CD14-positive monocyte (primary cell): ENCODE measurements around the gene ITSN1. TPM values are rescaled to one million over a fixed set of nuclear protein-coding genes. Genes with fewer than 3 reads are reported as not detected.

Source experiments
- DNase-seq, 3 donors: peaks; one replicate each; pipeline ENCODE4 v3.0.0-alpha.2; 2011 to 2022
- H2AFZ ChIP-seq: 2 replicates; pipeline ENCODE4 v1.6.0; 2012; ENCODE audit warnings: mild to moderate bottlenecking, low read depth, low read length, inconsistent platforms; ENCODE audit not compliant: insufficient read depth, poor library complexity, severe bottlenecking
- H3K27ac ChIP-seq, 2 donors: 1 replicate in 1 of 2; 2 replicates in 1 of 2; pipeline ENCODE4 v1.5.1; 2012 to 2013; ENCODE audit warnings: low read length in 2 of 2, control low read depth in 1 of 2, inconsistent platforms in 1 of 2, low read depth in 1 of 2, mild to moderate bottlenecking in 1 of 2
- H3K27me3 ChIP-seq, 2 donors: one replicate each; pipeline versions ENCODE4 v1.6.0 to v1.6.1; 2011 to 2013; ENCODE audit warnings: low read length in 2 of 2; ENCODE audit not compliant: control insufficient read depth in 2 of 2, insufficient read depth in 2 of 2
- H3K36me3 ChIP-seq, 2 donors: replicated peaks in 1 of 2; 1 replicate in 1 of 2; 2 replicates in 1 of 2; pipeline versions ENCODE4 v1.5.1 to v1.6.1; 2012 to 2013; ENCODE audit warnings: low read length in 2 of 2, control low read depth in 1 of 2, inconsistent platforms in 1 of 2, mild to moderate bottlenecking in 1 of 2; ENCODE audit not compliant: insufficient read depth in 2 of 2, control insufficient read depth in 1 of 2
- H3K4me1 ChIP-seq, 2 donors: 1 replicate in 1 of 2; 2 replicates in 1 of 2; pipeline versions ENCODE4 v1.5.1 to v1.6.1; 2012 to 2013; ENCODE audit warnings: low read length in 2 of 2, control low read depth in 1 of 2, inconsistent platforms in 1 of 2, mild to moderate bottlenecking in 1 of 2, moderate library complexity in 1 of 2; ENCODE audit not compliant: insufficient read depth in 2 of 2, control insufficient read depth in 1 of 2
- H3K4me2 ChIP-seq: replicated peaks from 2 replicates; pipeline ENCODE3; 2012; ENCODE audit warnings: low read length, moderate library complexity, mild to moderate bottlenecking; ENCODE audit not compliant: poor library complexity, severe bottlenecking; ENCODE audit errors: extremely low read depth
- H3K4me3 ChIP-seq, 3 experiments: fragments of 200-600 bp in 1 of 3; sonication (generic) in 1 of 3; replicated peaks in 1 of 3; 1 replicate in 2 of 3; 2 replicates in 1 of 3; pipeline ENCODE4 v1.5.1; 2011 to 2013; ENCODE audit warnings: low read length in 3 of 3, mild to moderate bottlenecking in 3 of 3, control low read depth in 2 of 3, low read depth in 2 of 3, inconsistent platforms in 1 of 3, moderate library complexity in 1 of 3
- H3K79me2 ChIP-seq: 2 replicates; pipeline ENCODE4 v1.6.0; 2012; ENCODE audit warnings: mild to moderate bottlenecking, control low read depth, inconsistent platforms, low read length, moderate library complexity; ENCODE audit not compliant: insufficient read depth
- H3K9ac ChIP-seq: 2 replicates; pipeline ENCODE4 v1.6.0; 2017; ENCODE audit warnings: low read length, mild to moderate bottlenecking; ENCODE audit not compliant: insufficient read depth, poor library complexity, severe bottlenecking
- H3K9me3 ChIP-seq, 2 donors: replicated peaks in 1 of 2; 1 replicate in 1 of 2; 2 replicates in 1 of 2; pipeline versions ENCODE4 v1.5.1 to v1.6.1; 2012 to 2013; ENCODE audit warnings: low read length in 2 of 2, control low read depth in 1 of 2; ENCODE audit not compliant: control insufficient read depth in 1 of 2, insufficient read depth in 1 of 2
- H4K20me1 ChIP-seq: 2 replicates; pipeline ENCODE4 v1.6.0; 2012; ENCODE audit warnings: mild to moderate bottlenecking, low read length, control low read depth, moderate library complexity; ENCODE audit not compliant: insufficient read depth
- H3K27ac Mint-ChIP-seq, 7 donors: one replicate each; pipeline ENCODE4 v1.8.0; 2020; ENCODE audit warnings: mild to moderate bottlenecking in 7 of 7, mixed read lengths in 7 of 7, moderate library complexity in 6 of 7, inconsistent platforms in 2 of 7
- H3K27me3 Mint-ChIP-seq, 3 donors: one replicate each; pipeline ENCODE4 v1.8.0; 2021 to 2022; ENCODE audit warnings: low read depth in 3 of 3, mild to moderate bottlenecking in 3 of 3, mixed read lengths in 3 of 3, moderate library complexity in 3 of 3, inconsistent platforms in 1 of 3
- H3K36me3 Mint-ChIP-seq, 2 donors: one replicate each; pipeline ENCODE4 v1.8.0; 2020; ENCODE audit warnings: mixed read lengths in 2 of 2, inconsistent platforms in 1 of 2, mild to moderate bottlenecking in 1 of 2
- H3K4me1 Mint-ChIP-seq: one replicate; pipeline ENCODE4 v1.8.0; 2020; ENCODE audit warnings: mild to moderate bottlenecking, mixed read lengths
- H3K4me3 Mint-ChIP-seq, 2 donors: one replicate each; pipeline ENCODE4 v1.8.0; 2020; ENCODE audit warnings: mild to moderate bottlenecking in 2 of 2, mixed read lengths in 2 of 2, moderate library complexity in 1 of 2
- H3K9me3 Mint-ChIP-seq, 7 donors: one replicate each; pipeline ENCODE4 v1.8.0; 2020 to 2022; ENCODE audit warnings: mixed read lengths in 7 of 7, mild to moderate bottlenecking in 6 of 7, moderate library complexity in 6 of 7, inconsistent platforms in 2 of 7
- WGBS: methylation state at CpG from one replicate; pipeline ENCODE4 v1.1.5; 2013; ENCODE audit warnings: missing lambda C conversion rate; ENCODE audit not compliant: insufficient coverage; 5-methylcytosine and 5-hydroxymethylcytosine counted together
- intact Hi-C, 2 donors: fragments of 100-400 bp; cut with micrococcal nuclease; formaldehyde crosslinking; loops; one replicate each; pipeline versions ENCODE4 v1.15.0 to v1.15.1; 2023
- polyA plus RNA-seq, 3 donors: library from polyadenylated mRNA; depleted of rRNA in 1 of 3; unstranded in 2 of 3; stranded (reverse) in 1 of 3; fragments of 300-500 nt in 2 of 3; fragments of >200 nt in 1 of 3; fragmentation: Illumina TruSeq in 2 of 3; gene quantifications; 1 replicate in 2 of 3; 2 replicates in 1 of 3; pipeline ENCODE4 v1.2.3, GENCODE V29; 2012 to 2021
- TF ChIP-seq, protein P1 (sequence below): fragments of 200-600 bp; IDR thresholded peaks from one replicate; pipeline ENCODE4 v1.8.0; 2022; ENCODE audit warnings: antibody characterized with exemption, mild to moderate bottlenecking

The ITSN1 gene
- polyA plus RNA-seq, 3 donors = 4.7 to 10.3 (median 5.1) TPM

DNA sequence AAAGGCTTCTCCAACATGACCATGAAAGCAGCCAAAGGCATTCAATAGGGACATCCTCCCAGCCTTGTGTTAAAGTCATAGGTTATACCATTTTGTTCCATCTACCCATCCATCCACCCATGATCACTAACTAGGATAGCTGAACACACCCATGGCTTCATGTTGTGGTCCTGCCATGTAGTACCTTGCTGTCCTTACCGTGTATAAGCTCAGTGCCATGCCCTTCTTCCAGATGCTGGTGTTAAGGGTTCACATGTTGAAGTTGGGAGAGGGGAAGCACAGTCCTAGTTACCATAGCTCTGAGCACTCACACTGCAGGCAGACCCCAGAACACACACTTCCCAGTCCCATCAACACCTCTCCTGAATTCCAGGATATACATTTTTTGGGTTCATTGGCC, 221.8 kb downstream of the ITSN1 start:
- Histone ChIP-seq H3K36me3 (no peaks in the 10 kb centered on the region), H3K9me3 (no peaks in the 10 kb centered on the region), H3K27ac (no peak overlapping the region), H3K27me3 (no peaks in the 10 kb centered on the region), H4K20me1 (no peaks in the 10 kb centered on the region), H2AFZ (no peak overlapping the region), H3K4me2 (no peak overlapping the region), H3K4me3 (no peak overlapping the region), H3K79me2 (no peaks in the 10 kb centered on the region), H3K9ac (no peak overlapping the region), H3K4me1 (no peaks in the 10 kb centered on the region)
- no CpG with 5 or more reads among the region's 1 CpG for WGBS
- intact Hi-C loops = no loop called here
- H3K27me3 Mint-ChIP-seq = peaks cover 0 to 7% (median 2%) of the 10 kb centered on the region in 3 donors
- H3K4me1 Mint-ChIP-seq = peaks cover 6% of the 10 kb centered on the region
- TF ChIP-seq, protein P1, sequence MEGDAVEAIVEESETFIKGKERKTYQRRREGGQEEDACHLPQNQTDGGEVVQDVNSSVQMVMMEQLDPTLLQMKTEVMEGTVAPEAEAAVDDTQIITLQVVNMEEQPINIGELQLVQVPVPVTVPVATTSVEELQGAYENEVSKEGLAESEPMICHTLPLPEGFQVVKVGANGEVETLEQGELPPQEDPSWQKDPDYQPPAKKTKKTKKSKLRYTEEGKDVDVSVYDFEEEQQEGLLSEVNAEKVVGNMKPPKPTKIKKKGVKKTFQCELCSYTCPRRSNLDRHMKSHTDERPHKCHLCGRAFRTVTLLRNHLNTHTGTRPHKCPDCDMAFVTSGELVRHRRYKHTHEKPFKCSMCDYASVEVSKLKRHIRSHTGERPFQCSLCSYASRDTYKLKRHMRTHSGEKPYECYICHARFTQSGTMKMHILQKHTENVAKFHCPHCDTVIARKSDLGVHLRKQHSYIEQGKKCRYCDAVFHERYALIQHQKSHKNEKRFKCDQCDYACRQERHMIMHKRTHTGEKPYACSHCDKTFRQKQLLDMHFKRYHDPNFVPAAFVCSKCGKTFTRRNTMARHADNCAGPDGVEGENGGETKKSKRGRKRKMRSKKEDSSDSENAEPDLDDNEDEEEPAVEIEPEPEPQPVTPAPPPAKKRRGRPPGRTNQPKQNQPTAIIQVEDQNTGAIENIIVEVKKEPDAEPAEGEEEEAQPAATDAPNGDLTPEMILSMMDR = no peak
- no peak overlapping the region for H3K27ac Mint-ChIP-seq
- no peak overlapping the region for H3K4me3 Mint-ChIP-seq
- no peaks in the 10 kb centered on the region for H3K36me3 Mint-ChIP-seq
- peaks cover 0 to 4% (median 0%) of the 10 kb centered on the region in 7 donors for H3K9me3 Mint-ChIP-seq
- no peak for DNase-seq

DNA sequence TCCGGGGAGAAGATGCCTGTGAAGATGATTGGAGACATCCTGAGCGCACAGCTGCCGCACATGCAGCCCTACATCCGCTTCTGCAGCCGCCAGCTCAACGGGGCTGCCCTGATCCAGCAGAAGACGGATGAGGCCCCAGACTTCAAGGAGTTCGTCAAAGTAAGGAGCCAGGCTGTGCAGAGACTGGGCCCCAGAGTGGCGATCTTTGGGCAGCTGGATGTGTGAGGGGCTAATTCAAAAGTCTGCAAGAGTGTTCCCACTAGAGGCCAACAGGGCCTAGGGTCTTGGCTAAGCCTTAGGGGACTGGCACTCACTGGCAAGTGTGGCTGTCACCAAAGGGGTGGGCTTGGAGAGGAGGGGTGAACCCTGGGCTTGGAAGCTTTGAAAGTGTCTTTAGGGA, 222.9 kb downstream of the ITSN1 start:
- Histone ChIP-seq H3K27me3 (no peaks in the 10 kb centered on the region), H2AFZ (no peak overlapping the region), H3K4me2 (no peak overlapping the region), H3K27ac (no peak overlapping the region), H3K79me2 (no peaks in the 10 kb centered on the region), H3K9me3 (no peaks in the 10 kb centered on the region), H3K4me1 (no peaks in the 10 kb centered on the region), H3K4me3 (no peak overlapping the region), H4K20me1 (no peaks in the 10 kb centered on the region), H3K9ac (no peak overlapping the region), H3K36me3 (no peaks in the 10 kb centered on the region)
- WGBS = 99% methylated on average over 9 of the region's 9 CpGs
- no peaks in the 10 kb centered on the region for H3K36me3 Mint-ChIP-seq
- peaks cover 6% of the 10 kb centered on the region for H3K4me1 Mint-ChIP-seq
- TF ChIP-seq, protein P1 = no peak
- H3K4me3 Mint-ChIP-seq = no peak overlapping the region
- no peak for DNase-seq
- H3K27me3 Mint-ChIP-seq = peaks cover 0 to 7% (median 2%) of the 10 kb centered on the region in 3 donors
- H3K9me3 Mint-ChIP-seq = peaks cover 0 to 4% (median 0%) of the 10 kb centered on the region in 7 donors
- intact Hi-C loops = no loop called here
- no peak overlapping the region for H3K27ac Mint-ChIP-seq
